Thyroid gland (tissue), 4 donors: ENCODE measurements around the gene ANGEL1.

Source experiments
- CTCF ChIP-seq, 6 experiments: fragments of 200-600 bp in 3 of 6; fragments of 450-650 bp in 3 of 6; sonication (generic) in 3 of 6; IDR thresholded peaks; one replicate each; pipeline ENCODE4 v1.5.1; 2016 to 2019; ENCODE audit warnings: antibody characterized with exemption in 6 of 6, mild to moderate bottlenecking in 2 of 6, inconsistent platforms in 1 of 6, moderate library complexity in 1 of 6
- POLR2A ChIP-seq, 2 donors: fragments of 450-650 bp; IDR thresholded peaks; one replicate each; pipeline ENCODE4 v1.6.1; 2017; ENCODE audit warnings: antibody characterized with exemption in 2 of 2, mild to moderate bottlenecking in 2 of 2, moderate library complexity in 1 of 2

DNA sequence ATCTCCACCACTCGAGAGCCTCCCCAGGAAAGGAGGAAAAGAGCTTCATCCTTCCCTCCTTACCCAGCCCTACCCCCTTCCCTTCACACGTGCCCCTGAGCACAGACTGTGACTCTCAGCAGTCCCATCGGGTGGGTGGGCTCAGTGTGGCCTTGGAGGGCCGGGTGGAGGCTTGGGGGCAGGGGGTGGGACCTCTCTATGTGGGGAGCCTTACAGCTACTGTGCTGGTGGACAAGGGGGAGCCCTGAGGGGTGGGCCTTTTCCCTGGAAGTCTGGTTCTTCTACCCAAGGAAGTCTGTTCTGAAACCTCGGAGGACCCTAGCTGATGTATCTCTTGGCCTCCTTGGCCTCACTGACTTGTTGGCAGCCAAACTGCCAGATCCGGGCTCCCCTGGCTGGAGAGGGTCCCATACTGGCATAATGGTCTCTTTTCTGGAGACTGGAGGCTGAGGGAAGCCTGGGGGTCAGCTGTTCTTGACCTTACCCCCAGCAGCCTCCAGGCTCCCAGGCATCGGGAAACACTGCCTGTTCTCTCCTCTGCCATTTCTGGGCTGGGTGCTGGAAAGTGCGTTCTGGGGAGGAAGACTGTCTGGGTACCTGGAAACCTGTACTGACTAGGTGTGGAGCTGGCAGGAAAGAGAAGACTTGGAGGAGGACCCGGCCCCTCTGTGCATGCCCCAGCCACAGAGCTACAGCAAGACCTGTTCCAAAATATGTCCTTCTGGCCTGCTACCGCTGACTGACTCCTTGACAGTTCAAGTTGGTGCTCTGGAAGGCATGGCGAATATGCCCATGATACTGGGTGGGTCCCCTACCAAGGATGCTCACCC lies 43.8 kb downstream of the ANGEL1 start:
- TF ChIP-seq CTCF (IDR thresholded peaks at IDR 0.05) (no peak), POLR2A (IDR thresholded peaks at IDR 0.05) (no peak)
